ENCODE data around the gene LARGE1.

DNA sequence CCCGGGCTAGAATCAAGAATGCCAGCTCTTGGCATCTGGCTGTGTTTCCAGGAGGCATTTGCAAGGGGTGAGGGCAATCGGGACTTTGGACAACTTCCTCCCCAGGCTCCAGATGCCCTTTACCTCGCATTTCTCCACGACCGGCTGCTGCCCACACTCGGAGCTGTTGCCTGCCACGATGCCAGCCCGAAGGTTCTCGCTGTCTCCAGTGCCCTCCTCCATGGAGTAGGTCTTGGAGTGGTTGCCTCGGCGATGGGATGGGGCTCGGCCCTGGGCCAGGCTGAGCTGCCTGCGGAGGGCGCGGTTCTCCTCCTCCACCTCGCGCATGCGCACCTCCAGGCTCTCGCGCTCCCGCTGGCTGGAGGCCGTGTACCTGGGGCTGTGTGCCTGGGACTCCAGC is 270.0 kb downstream of the LARGE1 start:
- TF ChIP-seq MAFK (IDR thresholded peaks at IDR 0.05; ENCODE audit: low read depth, low read length) (no peak), POLR2A (IDR thresholded peaks at IDR 0.05; ENCODE audit: low read depth, low read length) (no peak), RCOR1 (IDR thresholded peaks at IDR 0.05; ENCODE audit: insufficient replicate concordance, low read length) (no peak), NFE2L2 (IDR thresholded peaks at IDR 0.05; ENCODE audit: low read depth, low read length) (no peak), FOS (IDR thresholded peaks at IDR 0.05; ENCODE audit: low read depth, low read length) (no peak), CEBPB (IDR thresholded peaks at IDR 0.05; ENCODE audit: low read depth, low read length) (no peak), RAD21 (IDR thresholded peaks at IDR 0.05; ENCODE audit: low read length) (no peak)
- TF ChIP-seq, protein P1, sequence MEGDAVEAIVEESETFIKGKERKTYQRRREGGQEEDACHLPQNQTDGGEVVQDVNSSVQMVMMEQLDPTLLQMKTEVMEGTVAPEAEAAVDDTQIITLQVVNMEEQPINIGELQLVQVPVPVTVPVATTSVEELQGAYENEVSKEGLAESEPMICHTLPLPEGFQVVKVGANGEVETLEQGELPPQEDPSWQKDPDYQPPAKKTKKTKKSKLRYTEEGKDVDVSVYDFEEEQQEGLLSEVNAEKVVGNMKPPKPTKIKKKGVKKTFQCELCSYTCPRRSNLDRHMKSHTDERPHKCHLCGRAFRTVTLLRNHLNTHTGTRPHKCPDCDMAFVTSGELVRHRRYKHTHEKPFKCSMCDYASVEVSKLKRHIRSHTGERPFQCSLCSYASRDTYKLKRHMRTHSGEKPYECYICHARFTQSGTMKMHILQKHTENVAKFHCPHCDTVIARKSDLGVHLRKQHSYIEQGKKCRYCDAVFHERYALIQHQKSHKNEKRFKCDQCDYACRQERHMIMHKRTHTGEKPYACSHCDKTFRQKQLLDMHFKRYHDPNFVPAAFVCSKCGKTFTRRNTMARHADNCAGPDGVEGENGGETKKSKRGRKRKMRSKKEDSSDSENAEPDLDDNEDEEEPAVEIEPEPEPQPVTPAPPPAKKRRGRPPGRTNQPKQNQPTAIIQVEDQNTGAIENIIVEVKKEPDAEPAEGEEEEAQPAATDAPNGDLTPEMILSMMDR (conservative IDR thresholded peaks at IDR 0.05; ENCODE audit: low read depth, low read length): no peak
- TF ChIP-seq, protein P2, sequence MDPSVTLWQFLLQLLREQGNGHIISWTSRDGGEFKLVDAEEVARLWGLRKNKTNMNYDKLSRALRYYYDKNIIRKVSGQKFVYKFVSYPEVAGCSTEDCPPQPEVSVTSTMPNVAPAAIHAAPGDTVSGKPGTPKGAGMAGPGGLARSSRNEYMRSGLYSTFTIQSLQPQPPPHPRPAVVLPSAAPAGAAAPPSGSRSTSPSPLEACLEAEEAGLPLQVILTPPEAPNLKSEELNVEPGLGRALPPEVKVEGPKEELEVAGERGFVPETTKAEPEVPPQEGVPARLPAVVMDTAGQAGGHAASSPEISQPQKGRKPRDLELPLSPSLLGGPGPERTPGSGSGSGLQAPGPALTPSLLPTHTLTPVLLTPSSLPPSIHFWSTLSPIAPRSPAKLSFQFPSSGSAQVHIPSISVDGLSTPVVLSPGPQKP (IDR thresholded peaks at IDR 0.05; ENCODE audit: borderline replicate concordance, low read depth, low read length): no peak

Measured in IMR-90 (cell line).